Mesodermal cell (in vitro differentiated cells): ENCODE results near the gene ALDH1B1.

Source experiments
- H3K27ac ChIP-seq: 2 replicates; pipeline ENCODE4 v1.7.0; 2013; ENCODE audit warnings: mild to moderate bottlenecking, low read depth, low read length, moderate library complexity; ENCODE audit not compliant: severe bottlenecking
- H3K36me3 ChIP-seq: 2 replicates; pipeline ENCODE4 v1.7.1; 2013; ENCODE audit warnings: mild to moderate bottlenecking, low read length, moderate library complexity; ENCODE audit not compliant: control insufficient read depth, insufficient read depth
- H3K4me1 ChIP-seq: one replicate; pipeline ENCODE4 v1.7.1; 2013; ENCODE audit warnings: mild to moderate bottlenecking, low read length; ENCODE audit not compliant: insufficient read depth, control insufficient read depth, poor library complexity, severe bottlenecking
- H3K4me3 ChIP-seq: 2 replicates; pipeline ENCODE4 v1.7.0; 2013; ENCODE audit warnings: low read length, control low read depth, mild to moderate bottlenecking; ENCODE audit not compliant: insufficient read depth, poor library complexity, severe bottlenecking; ENCODE audit errors: extremely low read depth
- H3K9me3 ChIP-seq: 2 replicates; pipeline ENCODE4 v1.7.1; 2013; ENCODE audit warnings: mild to moderate bottlenecking, low read length, moderate library complexity; ENCODE audit not compliant: control insufficient read depth
- WGBS, 2 experiments: methylation state at CpG; one replicate each; pipeline ENCODE4 v1.1.5; 2013; ENCODE audit warnings: missing lambda C conversion rate in 2 of 2; ENCODE audit not compliant: insufficient coverage in 2 of 2; 5-methylcytosine and 5-hydroxymethylcytosine counted together

ALDH1B1 gene

GRCh38 chr9:38387751-38388150, 4.8 kb upstream of the ALDH1B1 start:
- WGBS, 2 experiments: 60 to 100% methylated on average over 1 of the region's 4 CpGs
- Histone ChIP-seq H3K36me3 (no peaks in the 10 kb centered on the region), H3K4me3 (no peak overlapping the region), H3K9me3 (peaks cover 16% of the 10 kb centered on the region), H3K27ac (no peak overlapping the region), H3K4me1 (no peaks in the 10 kb centered on the region)

GRCh38 chr9:38388283-38389223, 3.9 kb upstream of the ALDH1B1 start:
- Histone ChIP-seq H3K9me3 (peaks cover 16% of the 10 kb centered on the region), H3K4me3 (no peak overlapping the region), H3K36me3 (no peaks in the 10 kb centered on the region), H3K27ac (no peak overlapping the region), H3K4me1 (peaks cover 5% of the 10 kb centered on the region)
- 76 to 81% methylated on average over 4 to 5 of the region's 7 CpGs for WGBS, 2 experiments

GRCh38 chr9:38389313-38389712, 3.2 kb upstream of the ALDH1B1 start:
- 91 to 94% methylated on average over 3 to 4 of the region's 4 CpGs for WGBS, 2 experiments
- Histone ChIP-seq H3K4me1 (peaks cover 5% of the 10 kb centered on the region), H3K4me3 (no peak overlapping the region), H3K36me3 (no peaks in the 10 kb centered on the region), H3K9me3 (peaks cover 16% of the 10 kb centered on the region), H3K27ac (no peak overlapping the region)

- H3K27ac ChIP-seq: no peak overlapping the region
- H3K36me3 ChIP-seq: peaks cover 6% of the 10 kb centered on the region
- WGBS, 2 experiments: 86 to 94% methylated on average over 1 of the region's 1 CpG
- H3K9me3 ChIP-seq: peaks cover 6% of the 10 kb centered on the region
- H3K4me3 ChIP-seq: no peak overlapping the region
- peaks cover 5% of the 10 kb centered on the region for H3K4me1 ChIP-seq
These were observed 2.1 kb upstream of the ALDH1B1 start for GRCh38 chr9:38390442-38390841.

- 79 to 86% methylated on average over 4 to 5 of the region's 5 CpGs for WGBS, 2 experiments
- H3K9me3 ChIP-seq: peaks cover 2% of the 10 kb centered on the region
- H3K27ac ChIP-seq: no peak overlapping the region
- peaks cover 10% of the 10 kb centered on the region for H3K36me3 ChIP-seq
- no peak overlapping the region for H3K4me3 ChIP-seq
- peaks cover 5% of the 10 kb centered on the region for H3K4me1 ChIP-seq
These were observed 1.7 kb upstream of the ALDH1B1 start for GRCh38 chr9:38390851-38391250.

GRCh38 chr9:38391278-38392118, 1.0 kb upstream of the ALDH1B1 start:
- H3K36me3 ChIP-seq: peaks cover 17% of the 10 kb centered on the region
- H3K27ac ChIP-seq: no peak overlapping the region
- H3K4me3 ChIP-seq: peak overlapping the region; percentile 68
- H3K4me1 ChIP-seq: peaks cover 5% of the 10 kb centered on the region
- no peaks in the 10 kb centered on the region for H3K9me3 ChIP-seq
- 88 to 89% methylated on average over 8 to 14 of the region's 18 CpGs for WGBS, 2 experiments

- no peaks in the 10 kb centered on the region for H3K9me3 ChIP-seq
- 14 to 17% methylated on average over 7 to 8 of the region's 9 CpGs for WGBS, 2 experiments
- H3K4me3 ChIP-seq: peak overlapping the region; percentile 68
- no peak overlapping the region for H3K27ac ChIP-seq
- peaks cover 5% of the 10 kb centered on the region for H3K4me1 ChIP-seq
- peaks cover 32% of the 10 kb centered on the region for H3K36me3 ChIP-seq
These were observed 760 bp downstream of the ALDH1B1 start for GRCh38 chr9:38393128-38393796.

GRCh38 chr9:38394416-38394815, 1.9 kb downstream of the ALDH1B1 start:
- Histone ChIP-seq H3K36me3 (peaks cover 32% of the 10 kb centered on the region), H3K27ac (no peak overlapping the region), H3K4me1 (peaks cover 5% of the 10 kb centered on the region), H3K9me3 (no peaks in the 10 kb centered on the region), H3K4me3 (no peak overlapping the region)
- 89 to 90% methylated on average over 7 of the region's 9 CpGs for WGBS, 2 experiments

- Histone ChIP-seq H3K4me3 (no peak overlapping the region), H3K27ac (no peak overlapping the region), H3K9me3 (no peaks in the 10 kb centered on the region), H3K36me3 (peaks cover 34% of the 10 kb centered on the region), H3K4me1 (peaks cover 5% of the 10 kb centered on the region)
- 94 to 95% methylated on average over 26 to 30 of the region's 30 CpGs for WGBS, 2 experiments
These were observed 3.3 kb downstream of the ALDH1B1 start for GRCh38 chr9:38395653-38396370.

- peaks cover 34% of the 10 kb centered on the region for H3K36me3 ChIP-seq
- no peaks in the 10 kb centered on the region for H3K9me3 ChIP-seq
- H3K4me1 ChIP-seq: peaks cover 5% of the 10 kb centered on the region
These were observed 3.8 kb downstream of the ALDH1B1 start for GRCh38 chr9:38396371-38396671.

More at GRCh38 chr9:38396371-38396671, 3.8 kb downstream of the ALDH1B1 start:
- 85 to 88% methylated on average over 10 of the region's 10 CpGs for WGBS, 2 experiments
- no peak overlapping the region for H3K4me3 ChIP-seq
- no peak overlapping the region for H3K27ac ChIP-seq
